Fibroblast of pulmonary artery (primary cell): ENCODE measurements around the gene NDUFC1.
"Not testable (repeated sequence)": the region's sequence is repeated elsewhere in the genome, so short reads cannot be mapped to it uniquely, and the experiment has no call there.

ENCODE experiments used
- DNase-seq: peaks from one replicate; pipeline ENCODE4 v3.0.0-alpha.2; 2010; ENCODE audit warnings: low read depth
- H3K4me3 ChIP-seq: replicated peaks from 2 replicates; pipeline ENCODE4 v1.5.1; 2011; ENCODE audit warnings: low read depth, mild to moderate bottlenecking, control low read depth, low read length, moderate library complexity
- CTCF ChIP-seq: IDR thresholded peaks from 2 replicates; pipeline ENCODE4 v1.5.1; 2011; ENCODE audit warnings: mild to moderate bottlenecking, control low read depth, low read length, inconsistent platforms; ENCODE audit errors: missing control alignments

Gene NDUFC1

DNA sequence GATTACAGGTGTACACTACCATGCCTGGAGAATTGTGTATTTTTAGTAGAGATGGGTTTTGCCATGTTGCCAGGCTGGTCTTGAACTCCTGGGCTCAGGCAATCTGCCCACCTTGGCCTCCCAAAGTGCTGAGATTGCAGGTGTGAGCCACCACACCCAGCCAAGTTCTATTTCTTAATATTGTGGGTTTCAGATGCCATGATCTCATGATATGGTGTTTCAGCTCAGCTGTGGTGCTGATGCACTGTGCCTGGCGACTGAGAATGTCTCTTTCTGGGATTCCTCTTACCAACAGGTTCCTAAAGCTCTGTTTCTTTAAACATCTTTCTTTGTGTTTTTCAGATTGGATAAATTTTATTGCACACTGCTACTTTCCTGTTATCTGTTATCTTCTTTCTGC lies 17.3 kb upstream of the NDUFC1 start:
- TF ChIP-seq CTCF: no peak
- H3K4me3 ChIP-seq: no peak overlapping the region
- no peak for DNase-seq

- no peak for TF ChIP-seq CTCF
- DNase-seq: no peak
- H3K4me3 ChIP-seq: no peak overlapping the region
These were observed 15.4 kb upstream of the NDUFC1 start for GRCh38 chr4:139317635-139318034.

DNA sequence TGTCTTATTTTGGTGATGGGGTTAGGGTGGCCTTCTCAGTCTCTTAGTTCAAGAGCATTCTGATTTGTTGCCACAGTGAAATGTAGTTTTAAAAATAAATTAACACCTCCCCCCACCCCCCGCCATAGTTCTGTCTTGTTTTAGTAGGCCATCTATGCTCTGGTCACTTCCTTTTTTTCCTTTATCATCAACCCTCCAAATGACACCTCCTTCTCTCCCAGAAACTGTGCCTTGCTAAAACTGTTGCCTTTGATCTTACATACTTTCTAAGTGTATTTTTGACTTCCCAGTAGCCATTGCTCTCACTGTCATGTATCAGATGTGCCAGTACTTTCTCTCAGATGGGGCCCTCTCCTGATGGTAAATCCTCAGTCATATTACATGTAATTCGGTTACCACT lies 14.5 kb upstream of the NDUFC1 start:
- TF ChIP-seq CTCF: no peak
- no peak overlapping the region for H3K4me3 ChIP-seq

GRCh38 chr4:139315221-139315675 lies 13.0 kb upstream of the NDUFC1 start:
- TF ChIP-seq CTCF: no peak
- DNase-seq: no peak
- H3K4me3 ChIP-seq: no peak overlapping the region

More for the DNA sequence above, 14.5 kb upstream of the NDUFC1 start:
- DNase-seq: no peak

GRCh38 chr4:139314047-139314800 lies 11.9 kb upstream of the NDUFC1 start:
- DNase-seq: no peak
- TF ChIP-seq CTCF: no peak
- no peak overlapping the region for H3K4me3 ChIP-seq

DNA sequence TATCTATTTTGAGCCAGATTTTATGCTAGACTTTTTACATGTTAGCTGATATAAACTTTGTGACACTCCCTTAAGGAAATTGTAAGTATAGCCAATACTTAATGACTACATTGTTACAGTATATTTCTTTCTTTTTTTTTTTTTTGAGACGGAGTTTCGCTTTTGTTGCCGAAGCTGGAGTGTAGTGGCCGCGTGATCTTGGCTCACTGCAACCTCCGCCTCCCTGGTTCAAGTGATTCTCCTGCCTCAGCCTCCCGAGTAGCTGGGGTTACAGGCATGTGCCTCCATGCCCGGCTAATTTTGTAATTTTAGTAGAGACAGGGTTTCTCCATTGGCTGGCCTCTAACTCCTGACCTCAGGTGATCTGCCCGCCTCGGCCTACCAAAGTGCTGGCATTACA lies 11.1 kb upstream of the NDUFC1 start:
- not testable (repeated sequence) for H3K4me3 ChIP-seq, DNase-seq

DNA sequence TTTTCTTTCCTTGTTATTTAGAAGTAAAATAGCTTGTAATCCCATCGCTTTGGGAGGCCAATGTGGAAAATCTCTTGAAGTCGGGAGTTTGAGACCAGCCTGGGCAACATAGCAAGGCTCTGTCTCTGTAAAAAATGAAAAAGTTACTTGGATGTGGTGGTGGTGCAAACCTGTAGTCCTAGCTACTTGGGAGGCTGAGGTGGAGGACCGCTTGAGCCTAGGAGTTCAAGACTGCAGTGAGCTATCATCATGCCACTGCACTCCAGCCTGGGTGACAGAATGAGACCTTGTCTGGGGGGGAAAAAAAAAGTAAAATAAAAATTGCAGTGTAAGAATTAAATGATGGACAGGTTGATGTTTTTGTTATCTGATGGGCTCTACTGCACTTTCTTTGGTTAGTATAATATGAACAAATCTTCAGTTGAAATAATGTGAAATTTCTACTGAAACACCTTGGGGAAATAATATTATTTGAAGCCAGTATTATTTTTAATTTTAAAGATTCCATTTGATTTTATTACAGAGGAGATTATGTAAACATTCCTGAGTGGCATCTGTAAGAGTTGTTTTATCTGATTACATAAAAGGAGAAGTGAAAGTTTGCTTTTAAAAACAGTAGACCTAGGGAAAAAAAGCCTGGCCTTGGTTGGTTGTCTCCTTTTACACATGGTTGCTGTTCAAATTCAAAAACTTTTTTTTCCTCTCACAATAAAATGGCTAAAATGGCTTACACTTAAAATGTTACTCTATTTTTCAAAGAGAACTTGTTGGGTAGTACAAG lies 10.5 kb upstream of the NDUFC1 start:
- no peak overlapping the region for H3K4me3 ChIP-seq
- no peak for TF ChIP-seq CTCF

More for the DNA sequence above, 10.5 kb upstream of the NDUFC1 start:
- DNase-seq: no peak
